HEK293 (cell line): ENCODE measurements around the gene TBC1D8.

Experiments used
- CTCF ChIP-seq: fragments of 450-650 bp; formaldehyde crosslinking; IDR thresholded peaks from 2 replicates; pipeline ENCODE4 v1.5.1; 2016; ENCODE audit warnings: missing biosample characterization, missing genetic modification characterization
- KLF16 ChIP-seq: fragments of 450-650 bp; formaldehyde crosslinking; IDR thresholded peaks from 2 replicates; pipeline ENCODE4 v1.5.1; 2017; ENCODE audit warnings: missing biosample characterization, missing genetic modification characterization
- PATZ1 ChIP-seq: fragments of 450-650 bp; formaldehyde crosslinking; IDR thresholded peaks from 2 replicates; pipeline ENCODE4 v1.5.1; 2016; ENCODE audit warnings: missing biosample characterization, missing genetic modification characterization
- ZBTB11 ChIP-seq: fragments of 450-650 bp; formaldehyde crosslinking; conservative IDR thresholded peaks from 2 replicates; pipeline ENCODE4 v1.5.1; 2016; ENCODE audit warnings: low read depth, missing biosample characterization, missing genetic modification characterization
- ZNF423 ChIP-seq: fragments of 450-650 bp; formaldehyde crosslinking; IDR thresholded peaks from 2 replicates; pipeline ENCODE4 v1.5.1; 2016; ENCODE audit warnings: missing biosample characterization, missing genetic modification characterization

GRCh38 chr2:100993294-100993693 lies 157.9 kb downstream of the TBC1D8 start:
- TF ChIP-seq ZBTB11 (tag by site-specific recombination) (no peak), CTCF (tag by site-specific recombination) (no peak), ZNF423 (tag by site-specific recombination) (no peak), KLF16 (tag by site-specific recombination) (no peak), PATZ1 (no peak)
